Neural crest cell (in vitro differentiated cells): Measurements from ENCODE around the gene SCUBE1. TPM values are rescaled to one million over a fixed set of nuclear protein-coding genes. Genes with fewer than 3 reads are reported as not detected.

Experiments used
- DNase-seq: peaks from one replicate; pipeline ENCODE4 v3.0.0; 2021; ENCODE audit warnings: low read depth, mixed read lengths, low spot score
- H3K27ac Mint-ChIP-seq: one replicate; pipeline ENCODE4 v1.8.0; 2021; ENCODE audit warnings: mild to moderate bottlenecking, mixed read lengths; ENCODE audit not compliant: unreplicated experiment
- H3K27me3 Mint-ChIP-seq: 2 replicates; pipeline ENCODE4 v1.8.0; 2021; ENCODE audit warnings: low read depth, mild to moderate bottlenecking, mixed read lengths
- H3K36me3 Mint-ChIP-seq: 2 replicates; pipeline ENCODE4 v1.8.0; 2021; ENCODE audit warnings: low read depth, mild to moderate bottlenecking, mixed read lengths
- H3K4me1 Mint-ChIP-seq: 2 replicates; pipeline ENCODE4 v1.8.0; 2021; ENCODE audit warnings: mixed read lengths
- H3K4me3 Mint-ChIP-seq: one replicate; pipeline ENCODE4 v1.8.0; 2021; ENCODE audit warnings: mild to moderate bottlenecking, mixed read lengths
- H3K9me3 Mint-ChIP-seq: 2 replicates; pipeline ENCODE4 v1.8.0; 2021; ENCODE audit warnings: mixed read lengths
- total RNA-seq: library from RNA; stranded (reverse); gene quantifications from 2 replicates; pipeline ENCODE4 v1.2.1, GENCODE V29; 2021
- TF ChIP-seq, protein P1 (sequence below): fragments of 200-600 bp; sonication (generic); conservative IDR thresholded peaks from 2 replicates; pipeline ENCODE4 v1.5.0; 2021; ENCODE audit warnings: antibody characterized with exemption, mild to moderate bottlenecking

Gene SCUBE1
- total RNA-seq, 1 donor from 2014 or later = 12.1 TPM

DNA sequence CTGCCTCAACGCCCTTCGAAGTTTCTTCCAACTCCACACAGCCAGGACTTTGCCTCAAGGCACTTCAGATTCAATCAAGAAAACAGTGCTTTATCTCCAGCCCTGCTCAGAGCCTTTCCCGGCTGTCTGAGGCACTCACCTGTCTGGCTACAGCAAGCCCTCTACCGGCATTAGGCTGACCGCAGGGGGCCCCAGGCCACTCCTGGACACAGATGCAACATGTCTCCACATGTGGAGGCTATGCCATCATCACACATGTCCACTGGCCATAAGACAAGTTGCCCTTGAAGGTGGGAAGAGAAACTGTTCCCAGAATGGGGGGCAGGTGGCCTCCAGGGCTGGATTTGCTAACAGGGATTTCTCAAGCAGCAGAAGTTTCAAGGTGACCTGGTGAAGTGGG is 10.0 kb downstream of the SCUBE1 start:
- DNase-seq = no peak
- Mint-ChIP-seq H3K27ac (no peak overlapping the region), H3K27me3 (peaks cover 10% of the 10 kb centered on the region), H3K9me3 (no peaks in the 10 kb centered on the region), H3K36me3 (peaks cover 2% of the 10 kb centered on the region), H3K4me1 (peaks cover 29% of the 10 kb centered on the region), H3K4me3 (no peak overlapping the region)
- TF ChIP-seq, protein P1, sequence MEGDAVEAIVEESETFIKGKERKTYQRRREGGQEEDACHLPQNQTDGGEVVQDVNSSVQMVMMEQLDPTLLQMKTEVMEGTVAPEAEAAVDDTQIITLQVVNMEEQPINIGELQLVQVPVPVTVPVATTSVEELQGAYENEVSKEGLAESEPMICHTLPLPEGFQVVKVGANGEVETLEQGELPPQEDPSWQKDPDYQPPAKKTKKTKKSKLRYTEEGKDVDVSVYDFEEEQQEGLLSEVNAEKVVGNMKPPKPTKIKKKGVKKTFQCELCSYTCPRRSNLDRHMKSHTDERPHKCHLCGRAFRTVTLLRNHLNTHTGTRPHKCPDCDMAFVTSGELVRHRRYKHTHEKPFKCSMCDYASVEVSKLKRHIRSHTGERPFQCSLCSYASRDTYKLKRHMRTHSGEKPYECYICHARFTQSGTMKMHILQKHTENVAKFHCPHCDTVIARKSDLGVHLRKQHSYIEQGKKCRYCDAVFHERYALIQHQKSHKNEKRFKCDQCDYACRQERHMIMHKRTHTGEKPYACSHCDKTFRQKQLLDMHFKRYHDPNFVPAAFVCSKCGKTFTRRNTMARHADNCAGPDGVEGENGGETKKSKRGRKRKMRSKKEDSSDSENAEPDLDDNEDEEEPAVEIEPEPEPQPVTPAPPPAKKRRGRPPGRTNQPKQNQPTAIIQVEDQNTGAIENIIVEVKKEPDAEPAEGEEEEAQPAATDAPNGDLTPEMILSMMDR = no peak

DNA sequence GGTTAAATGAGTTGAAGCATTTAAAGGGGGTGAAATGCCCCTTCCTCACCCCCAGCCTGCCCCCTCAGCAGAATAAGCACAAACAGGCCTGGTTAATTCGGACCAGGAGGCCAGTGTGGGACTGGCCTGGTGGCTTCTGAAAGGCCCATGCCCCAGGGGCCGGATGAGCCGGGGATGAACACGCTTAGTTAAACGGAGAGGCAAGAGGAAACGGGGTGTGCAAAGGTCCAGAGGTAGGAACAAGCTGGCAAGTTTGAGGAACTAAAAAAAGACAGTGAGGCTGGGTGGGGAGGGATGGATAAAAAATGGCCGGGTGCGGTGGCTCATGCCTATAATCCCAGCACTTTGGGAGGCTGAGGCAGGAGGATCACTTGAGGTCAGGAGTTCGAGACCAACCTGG is 11.5 kb downstream of the SCUBE1 start:
- peaks cover 2% of the 10 kb centered on the region for H3K27me3 Mint-ChIP-seq
- H3K9me3 Mint-ChIP-seq = no peaks in the 10 kb centered on the region
- TF ChIP-seq, protein P1 = no peak
- no peak for DNase-seq
- no peak overlapping the region for H3K4me3 Mint-ChIP-seq
- peaks cover 36% of the 10 kb centered on the region for H3K4me1 Mint-ChIP-seq
- H3K27ac Mint-ChIP-seq = no peak overlapping the region
- H3K36me3 Mint-ChIP-seq = peaks cover 2% of the 10 kb centered on the region

DNA sequence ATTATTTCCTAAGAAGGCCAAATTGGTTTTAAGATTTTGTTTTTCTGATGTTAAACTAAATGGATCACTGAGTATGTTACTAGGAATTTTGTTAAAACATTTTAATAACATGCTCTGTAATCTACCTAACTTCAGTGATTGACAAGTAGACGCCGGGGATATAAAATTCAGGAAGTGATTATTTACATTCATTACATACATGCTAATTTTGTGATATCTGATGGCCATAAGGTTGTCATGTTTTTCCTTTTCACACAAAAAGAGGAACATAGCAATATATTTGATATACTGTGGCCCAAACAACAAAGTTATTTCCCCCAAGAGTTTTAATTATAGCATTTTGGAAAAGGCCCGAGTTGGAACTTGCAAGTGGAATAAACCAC is 12.1 kb downstream of the SCUBE1 start:
- Mint-ChIP-seq H3K4me3 (no peak overlapping the region), H3K4me1 (peaks cover 43% of the 10 kb centered on the region), H3K27ac (peak overlapping the region; percentile 12), H3K9me3 (no peaks in the 10 kb centered on the region), H3K36me3 (peaks cover 2% of the 10 kb centered on the region), H3K27me3 (peaks cover 2% of the 10 kb centered on the region)
- TF ChIP-seq, protein P1 = no peak
- no peak for DNase-seq

DNA sequence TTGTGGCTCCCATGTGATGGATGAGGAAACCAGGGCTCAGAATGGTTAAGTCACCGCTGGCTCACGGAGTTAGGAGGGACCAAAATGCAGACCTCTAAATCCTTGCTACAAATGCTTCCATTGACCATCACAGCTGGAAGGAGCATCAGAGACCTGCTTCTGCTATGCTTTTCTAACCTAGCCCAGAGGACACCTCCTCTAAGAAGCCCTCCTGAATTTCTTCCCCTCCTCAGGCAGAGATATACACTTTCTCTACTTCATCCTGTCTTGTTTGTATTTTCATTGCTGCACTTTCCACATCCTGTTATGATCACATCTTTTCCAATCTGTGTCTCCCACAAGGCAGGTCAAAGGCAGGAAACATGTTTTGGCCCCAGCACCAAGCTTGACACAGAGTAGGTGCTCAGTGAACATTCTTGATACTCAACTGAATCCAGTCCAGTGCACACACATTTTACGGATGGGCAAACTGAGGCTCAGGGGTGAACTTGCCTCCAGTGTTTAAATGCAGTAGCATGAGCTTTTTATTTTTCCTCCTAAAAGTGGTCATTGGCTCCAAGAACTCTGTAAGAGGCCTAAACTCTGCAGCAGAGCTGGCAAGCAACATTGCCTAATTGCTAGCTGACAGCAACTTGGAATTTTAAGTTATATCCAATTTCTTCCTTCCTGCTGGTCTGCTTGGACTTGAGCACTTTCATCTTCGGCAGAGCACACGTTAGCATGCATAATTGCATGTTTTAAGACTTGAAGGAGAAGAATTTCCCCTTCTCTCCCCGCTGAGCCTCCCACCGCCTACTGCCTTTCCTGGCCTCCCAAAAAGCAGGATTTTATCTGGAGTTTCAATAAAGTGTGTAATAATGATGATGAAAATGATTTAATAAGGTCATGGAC is 12.7 kb downstream of the SCUBE1 start:
- Mint-ChIP-seq H3K27me3 (peaks cover 2% of the 10 kb centered on the region), H3K36me3 (peaks cover 2% of the 10 kb centered on the region), H3K4me1 (peaks cover 49% of the 10 kb centered on the region), H3K9me3 (no peaks in the 10 kb centered on the region), H3K27ac (peak overlapping the region; percentile 12), H3K4me3 (no peak overlapping the region)
- no peak for DNase-seq
- TF ChIP-seq, protein P1 = no peak

DNA sequence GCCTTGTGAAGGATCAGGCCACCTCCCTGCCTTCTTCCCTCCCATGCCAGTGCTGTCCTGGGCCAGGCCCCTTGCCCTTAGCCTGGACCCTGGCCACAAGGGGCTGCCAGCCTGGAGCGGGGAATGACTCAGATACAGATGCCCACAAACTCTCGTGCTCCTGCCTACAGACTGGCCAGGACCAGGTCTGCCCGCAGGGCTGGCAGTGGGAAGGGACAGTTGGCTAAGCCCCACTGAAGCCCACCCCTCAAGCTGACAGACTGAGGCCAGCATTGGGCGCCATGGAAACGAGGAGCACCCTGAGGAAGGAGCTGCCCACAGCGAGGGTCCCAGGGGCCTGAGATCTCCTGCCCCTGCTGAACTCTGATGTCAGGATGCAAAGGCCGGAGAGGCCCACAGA is 14.1 kb downstream of the SCUBE1 start:
- Mint-ChIP-seq H3K9me3 (no peaks in the 10 kb centered on the region), H3K4me1 (peaks cover 51% of the 10 kb centered on the region), H3K27ac (no peak overlapping the region), H3K27me3 (peaks cover 2% of the 10 kb centered on the region), H3K4me3 (no peak overlapping the region), H3K36me3 (peaks cover 2% of the 10 kb centered on the region)
- DNase-seq = no peak
- TF ChIP-seq, protein P1 = no peak
